Trophoblast cell (in vitro differentiated cells and primary cell): ENCODE measurements around the gene CORO2B.
"Not testable (repeated sequence)": the region's sequence is repeated elsewhere in the genome, so short reads cannot be mapped to it uniquely, and the experiment has no call there.

Experiments
- DNase-seq, 2 donors: peaks; one replicate each; pipeline ENCODE4 v3.0.0-alpha.2; 2016
- H2AFZ ChIP-seq: 2 replicates; pipeline ENCODE4 v1.6.1; 2013; ENCODE audit warnings: low read length, moderate library complexity, mild to moderate bottlenecking; ENCODE audit not compliant: insufficient read depth, poor library complexity
- H2AK5ac ChIP-seq: 2 replicates; pipeline ENCODE4 v1.6.1; 2013; ENCODE audit warnings: mild to moderate bottlenecking, low read length
- H2BK120ac ChIP-seq: 2 replicates; pipeline ENCODE4 v1.6.1; 2013; ENCODE audit warnings: low read length, mild to moderate bottlenecking, moderate library complexity; ENCODE audit not compliant: insufficient read depth, poor library complexity
- H2BK12ac ChIP-seq: 2 replicates; pipeline ENCODE4 v1.6.1; 2013; ENCODE audit warnings: mild to moderate bottlenecking, low read length, moderate library complexity
- H2BK5ac ChIP-seq: 2 replicates; pipeline ENCODE4 v1.6.1; 2013; ENCODE audit warnings: low read length, low read depth, moderate library complexity, mild to moderate bottlenecking; ENCODE audit not compliant: poor library complexity
- H3K14ac ChIP-seq: 2 replicates; pipeline ENCODE4 v1.6.1; 2013; ENCODE audit warnings: mild to moderate bottlenecking, low read length
- H3K18ac ChIP-seq: 2 replicates; pipeline ENCODE4 v1.6.1; 2013; ENCODE audit warnings: mild to moderate bottlenecking, low read length
- H3K23ac ChIP-seq: 2 replicates; pipeline ENCODE4 v1.6.1; 2013; ENCODE audit warnings: low read length
- H3K27ac ChIP-seq: 2 replicates; pipeline ENCODE4 v1.5.1; 2013; ENCODE audit warnings: low read depth, mild to moderate bottlenecking, inconsistent platforms, low read length, moderate library complexity
- H3K27me3 ChIP-seq: 2 replicates; pipeline ENCODE4 v1.6.1; 2013; ENCODE audit warnings: inconsistent platforms, mild to moderate bottlenecking, low read length, moderate library complexity; ENCODE audit not compliant: insufficient read depth
- H3K36me3 ChIP-seq, 2 experiments: 1 replicate in 1 of 2; 2 replicates in 1 of 2; pipeline ENCODE4 v1.6.1; 2013; ENCODE audit warnings: low read length in 2 of 2, mild to moderate bottlenecking in 2 of 2, moderate library complexity in 1 of 2; ENCODE audit not compliant: insufficient read depth in 2 of 2, control insufficient read depth in 1 of 2
- H3K4ac ChIP-seq: 2 replicates; pipeline ENCODE4 v1.6.1; 2013; ENCODE audit warnings: low read depth, mild to moderate bottlenecking, low read length, moderate library complexity
- H3K4me1 ChIP-seq, 2 experiments: 1 replicate in 1 of 2; 2 replicates in 1 of 2; pipeline ENCODE4 v1.6.1; 2013; ENCODE audit warnings: low read length in 2 of 2, mild to moderate bottlenecking in 2 of 2, moderate library complexity in 1 of 2; ENCODE audit not compliant: insufficient read depth in 2 of 2, control insufficient read depth in 1 of 2
- H3K4me2 ChIP-seq: 2 replicates; pipeline ENCODE4 v1.6.1; 2013; ENCODE audit warnings: inconsistent platforms, mild to moderate bottlenecking, low read length, moderate library complexity
- H3K4me3 ChIP-seq: 2 replicates; pipeline ENCODE4 v1.5.1; 2013; ENCODE audit warnings: mild to moderate bottlenecking, low read depth, low read length, inconsistent platforms
- H3K79me1 ChIP-seq: one replicate; pipeline ENCODE4 v1.6.1; 2013; ENCODE audit warnings: low read length
- H3K79me2 ChIP-seq: 2 replicates; pipeline ENCODE4 v1.6.1; 2013; ENCODE audit warnings: low read length, mild to moderate bottlenecking; ENCODE audit not compliant: control insufficient read depth, insufficient read depth, poor library complexity
- H3K9ac ChIP-seq: 2 replicates; pipeline ENCODE4 v1.6.1; 2013; ENCODE audit warnings: mild to moderate bottlenecking, low read length
- H3K9me3 ChIP-seq: 2 replicates; pipeline ENCODE4 v1.6.1; 2013; ENCODE audit warnings: low read depth, mild to moderate bottlenecking, control low read depth, inconsistent platforms, low read length; ENCODE audit not compliant: insufficient read depth
- H4K12ac ChIP-seq: 2 replicates; pipeline ENCODE4 v1.6.1; 2013; ENCODE audit warnings: low read depth, mild to moderate bottlenecking, low read length, moderate library complexity
- H4K8ac ChIP-seq: 2 replicates; pipeline ENCODE4 v1.6.1; 2013; ENCODE audit warnings: low read depth, mild to moderate bottlenecking, low read length, moderate library complexity
- H4K91ac ChIP-seq: one replicate; pipeline ENCODE4 v1.6.1; 2013; ENCODE audit warnings: low read depth, mild to moderate bottlenecking, low read length, moderate library complexity
- WGBS: extraction: QIAGEN DNeasy Blood & Tissue Kit; methylation state at CpG from one replicate; pipeline ENCODE4 v1.1.7; 2013; ENCODE audit warnings: missing lambda C conversion rate; ENCODE audit not compliant: insufficient read length, insufficient coverage; ENCODE audit errors: extremely low coverage; 5-methylcytosine and 5-hydroxymethylcytosine counted together

The CORO2B gene

GRCh38 chr15:68751622-68752021 is 172.8 kb downstream of the CORO2B start:
- Histone ChIP-seq H4K91ac (no peak overlapping the region), H3K14ac (no peak overlapping the region), H3K27me3 (no peaks in the 10 kb centered on the region), H2BK5ac (no peak overlapping the region), H3K23ac (no peak overlapping the region), H4K12ac (no peak overlapping the region), H3K36me3 (no peaks in the 10 kb centered on the region), H3K4me1 (no peaks in the 10 kb centered on the region), H3K18ac (no peak overlapping the region), H3K27ac (no peak overlapping the region), H3K9ac (no peak overlapping the region), H2BK120ac (no peak overlapping the region), H3K4me3 (no peak overlapping the region), H3K4ac (no peak overlapping the region), H3K79me1 (no peaks in the 10 kb centered on the region), H3K79me2 (no peaks in the 10 kb centered on the region), H4K8ac (no peak overlapping the region), H2AK5ac (no peak overlapping the region), H3K9me3 (no peaks in the 10 kb centered on the region), H2AFZ (no peak overlapping the region), H3K4me2 (no peak overlapping the region), H2BK12ac (no peak overlapping the region)
- DNase-seq = no peak

GRCh38 chr15:68755731-68756130 is 176.9 kb downstream of the CORO2B start:
- Histone ChIP-seq H3K18ac (no peak overlapping the region), H2AFZ (no peak overlapping the region), H4K12ac (no peak overlapping the region), H3K9ac (no peak overlapping the region), H3K4me3 (no peak overlapping the region), H3K79me1 (no peaks in the 10 kb centered on the region), H3K36me3 (no peaks in the 10 kb centered on the region), H3K4me1 (no peaks in the 10 kb centered on the region), H3K27ac (no peak overlapping the region), H3K27me3 (no peaks in the 10 kb centered on the region), H3K4me2 (no peak overlapping the region), H3K9me3 (no peaks in the 10 kb centered on the region), H2BK12ac (no peak overlapping the region), H2AK5ac (no peak overlapping the region), H2BK5ac (no peak overlapping the region), H4K8ac (no peak overlapping the region), H4K91ac (no peak overlapping the region), H2BK120ac (no peak overlapping the region), H3K14ac (no peak overlapping the region), H3K23ac (no peak overlapping the region), H3K79me2 (no peaks in the 10 kb centered on the region), H3K4ac (no peak overlapping the region)
- DNase-seq = no peak
- no CpG with 5 or more reads among the region's 2 CpGs for WGBS

GRCh38 chr15:68759982-68760579 is 181.3 kb downstream of the CORO2B start:
- H2BK5ac ChIP-seq, H2AFZ ChIP-seq, H4K91ac ChIP-seq, H3K27me3 ChIP-seq, H3K79me2 ChIP-seq, H3K27ac ChIP-seq, H2BK12ac ChIP-seq, H2AK5ac ChIP-seq, H3K23ac ChIP-seq, DNase-seq, H3K9ac ChIP-seq, H3K36me3 ChIP-seq, H3K9me3 ChIP-seq, H3K4me1 ChIP-seq, H3K79me1 ChIP-seq, H2BK120ac ChIP-seq, H4K12ac ChIP-seq, H3K4me2 ChIP-seq, H3K4me3 ChIP-seq, H4K8ac ChIP-seq, H3K4ac ChIP-seq, H3K18ac ChIP-seq, H3K14ac ChIP-seq: not testable (repeated sequence)
- no CpG with 5 or more reads among the region's 1 CpG for WGBS

GRCh38 chr15:68763063-68763462 is 184.3 kb downstream of the CORO2B start:
- no peak for DNase-seq
- no peaks in the 10 kb centered on the region for H3K27me3 ChIP-seq
- no CpG with 5 or more reads among the region's 4 CpGs for WGBS
- H3K79me2 ChIP-seq = no peaks in the 10 kb centered on the region
- no peak overlapping the region for H3K4me2 ChIP-seq
- H3K4me3 ChIP-seq = no peak overlapping the region
- H3K9me3 ChIP-seq = no peaks in the 10 kb centered on the region
- H2AK5ac ChIP-seq = no peak overlapping the region
- H3K27ac ChIP-seq = no peak overlapping the region
- no peak overlapping the region for H2AFZ ChIP-seq
- H3K18ac ChIP-seq = no peak overlapping the region
- no peak overlapping the region for H3K4ac ChIP-seq
- H2BK5ac ChIP-seq = no peak overlapping the region
- no peak overlapping the region for H2BK12ac ChIP-seq
- H4K8ac ChIP-seq = no peak overlapping the region
- no peak overlapping the region for H3K23ac ChIP-seq
- no peak overlapping the region for H4K12ac ChIP-seq
- no peak overlapping the region for H3K14ac ChIP-seq
- no peaks in the 10 kb centered on the region for H3K79me1 ChIP-seq
- H2BK120ac ChIP-seq = no peak overlapping the region
- no peak overlapping the region for H3K9ac ChIP-seq
- no peaks in the 10 kb centered on the region for H3K36me3 ChIP-seq
- H3K4me1 ChIP-seq = no peaks in the 10 kb centered on the region
- H4K91ac ChIP-seq = no peak overlapping the region
